GM13976 (cell line): ENCODE measurements around the gene QRFP.

ENCODE experiments used
- DNase-seq: peaks from one replicate; pipeline ENCODE4 v3.0.0; 2012; ENCODE audit warnings: low spot score
- in situ Hi-C: fragments of 300-500 bp; cut with MboI; formaldehyde crosslinking; loops from one replicate; pipeline ENCODE4 v1.12.0; 2022; ENCODE audit warnings: low sequenced_read_pairs, mixed read lengths, inconsistent platforms; ENCODE audit not compliant: unreplicated experiment
- TF ChIP-seq, protein P1 (sequence below): IDR thresholded peaks from 2 replicates; pipeline ENCODE4 v1.5.1; 2012; ENCODE audit warnings: borderline replicate concordance, mild to moderate bottlenecking; ENCODE audit not compliant: insufficient read depth; ENCODE audit errors: extremely low read depth, missing control alignments, control extremely low read depth

QRFP gene

DNA sequence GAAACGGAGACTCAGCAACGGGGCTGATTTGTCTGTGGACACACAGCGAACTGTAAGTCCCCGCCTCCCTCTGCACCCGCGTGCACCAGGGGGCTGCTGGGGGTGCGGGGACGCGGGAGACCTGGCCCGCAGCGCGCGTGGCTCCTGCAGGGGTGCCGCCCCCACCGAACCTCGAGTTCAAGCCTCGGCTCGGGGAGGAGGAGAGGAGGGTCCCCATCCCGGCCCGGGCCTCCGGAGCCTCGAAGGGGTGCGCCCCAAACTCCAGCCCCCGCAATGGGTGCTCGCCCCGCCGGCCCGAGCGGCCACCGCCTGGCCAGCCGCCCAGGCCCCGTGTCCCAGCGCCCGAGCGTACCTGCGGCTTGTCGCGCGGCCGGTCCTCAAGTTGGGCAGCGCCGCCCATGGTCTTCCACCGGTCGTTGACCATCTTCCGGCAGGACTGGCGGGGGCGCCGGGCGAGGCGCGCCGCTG, 41.6 kb upstream of the QRFP start:
- DNase-seq = no peak
- in situ Hi-C loops = loop anchor here (10.0 kb wide), 1 partner anchor 63 kb away; no protein-coding TSS in a partner anchor
- TF ChIP-seq, protein P1, sequence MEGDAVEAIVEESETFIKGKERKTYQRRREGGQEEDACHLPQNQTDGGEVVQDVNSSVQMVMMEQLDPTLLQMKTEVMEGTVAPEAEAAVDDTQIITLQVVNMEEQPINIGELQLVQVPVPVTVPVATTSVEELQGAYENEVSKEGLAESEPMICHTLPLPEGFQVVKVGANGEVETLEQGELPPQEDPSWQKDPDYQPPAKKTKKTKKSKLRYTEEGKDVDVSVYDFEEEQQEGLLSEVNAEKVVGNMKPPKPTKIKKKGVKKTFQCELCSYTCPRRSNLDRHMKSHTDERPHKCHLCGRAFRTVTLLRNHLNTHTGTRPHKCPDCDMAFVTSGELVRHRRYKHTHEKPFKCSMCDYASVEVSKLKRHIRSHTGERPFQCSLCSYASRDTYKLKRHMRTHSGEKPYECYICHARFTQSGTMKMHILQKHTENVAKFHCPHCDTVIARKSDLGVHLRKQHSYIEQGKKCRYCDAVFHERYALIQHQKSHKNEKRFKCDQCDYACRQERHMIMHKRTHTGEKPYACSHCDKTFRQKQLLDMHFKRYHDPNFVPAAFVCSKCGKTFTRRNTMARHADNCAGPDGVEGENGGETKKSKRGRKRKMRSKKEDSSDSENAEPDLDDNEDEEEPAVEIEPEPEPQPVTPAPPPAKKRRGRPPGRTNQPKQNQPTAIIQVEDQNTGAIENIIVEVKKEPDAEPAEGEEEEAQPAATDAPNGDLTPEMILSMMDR = no peak

DNA sequence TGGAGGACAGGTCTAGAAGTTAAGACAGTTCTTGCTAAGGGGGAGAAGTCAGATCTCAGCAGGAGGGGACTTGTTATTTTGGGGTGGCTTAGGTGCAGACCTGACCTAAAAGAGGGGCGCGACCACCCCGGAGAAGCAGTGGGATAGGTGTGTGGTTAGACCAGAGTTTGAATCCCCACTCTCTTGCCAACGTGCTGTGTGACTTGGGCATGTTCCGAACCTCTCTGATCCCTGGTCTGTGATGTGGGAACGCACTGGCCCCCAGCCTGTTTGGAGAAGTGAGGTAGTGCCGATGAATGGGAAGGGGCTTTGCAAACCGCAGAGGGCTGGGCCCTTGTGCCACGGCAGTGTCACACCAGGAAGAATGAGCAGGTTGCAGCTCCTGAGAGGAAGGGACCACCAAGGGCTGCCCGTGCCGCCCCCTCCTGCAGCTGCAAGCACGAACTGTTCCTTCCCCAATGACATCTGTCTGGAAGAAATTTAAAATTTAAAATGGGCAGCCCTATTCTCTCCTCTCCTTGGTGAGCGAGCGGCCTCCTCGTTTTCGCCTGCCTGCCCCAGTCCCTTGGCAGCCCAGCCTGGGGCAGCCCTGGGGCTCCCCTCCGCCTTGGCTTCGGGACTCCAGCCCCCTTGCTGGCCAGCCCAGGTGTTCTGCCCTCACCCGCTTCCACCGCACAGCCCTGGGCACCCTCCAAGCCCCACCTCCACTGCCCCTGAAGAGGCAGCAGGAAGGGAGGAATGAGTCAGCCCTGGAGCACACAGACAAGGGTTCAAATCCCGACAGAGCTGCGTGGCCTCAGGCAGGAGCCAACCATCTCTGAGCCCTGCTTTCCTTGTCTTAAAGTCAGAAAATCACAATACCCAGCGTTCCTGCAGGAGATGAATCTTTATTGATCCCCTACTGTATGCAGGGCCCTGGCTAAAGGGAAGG, 40.8 kb upstream of the QRFP start:
- TF ChIP-seq, protein P1 = no peak
- no peak for DNase-seq
- in situ Hi-C loops = loop anchor here (10.0 kb wide), 1 partner anchor 63 kb away; no protein-coding TSS in a partner anchor

DNA sequence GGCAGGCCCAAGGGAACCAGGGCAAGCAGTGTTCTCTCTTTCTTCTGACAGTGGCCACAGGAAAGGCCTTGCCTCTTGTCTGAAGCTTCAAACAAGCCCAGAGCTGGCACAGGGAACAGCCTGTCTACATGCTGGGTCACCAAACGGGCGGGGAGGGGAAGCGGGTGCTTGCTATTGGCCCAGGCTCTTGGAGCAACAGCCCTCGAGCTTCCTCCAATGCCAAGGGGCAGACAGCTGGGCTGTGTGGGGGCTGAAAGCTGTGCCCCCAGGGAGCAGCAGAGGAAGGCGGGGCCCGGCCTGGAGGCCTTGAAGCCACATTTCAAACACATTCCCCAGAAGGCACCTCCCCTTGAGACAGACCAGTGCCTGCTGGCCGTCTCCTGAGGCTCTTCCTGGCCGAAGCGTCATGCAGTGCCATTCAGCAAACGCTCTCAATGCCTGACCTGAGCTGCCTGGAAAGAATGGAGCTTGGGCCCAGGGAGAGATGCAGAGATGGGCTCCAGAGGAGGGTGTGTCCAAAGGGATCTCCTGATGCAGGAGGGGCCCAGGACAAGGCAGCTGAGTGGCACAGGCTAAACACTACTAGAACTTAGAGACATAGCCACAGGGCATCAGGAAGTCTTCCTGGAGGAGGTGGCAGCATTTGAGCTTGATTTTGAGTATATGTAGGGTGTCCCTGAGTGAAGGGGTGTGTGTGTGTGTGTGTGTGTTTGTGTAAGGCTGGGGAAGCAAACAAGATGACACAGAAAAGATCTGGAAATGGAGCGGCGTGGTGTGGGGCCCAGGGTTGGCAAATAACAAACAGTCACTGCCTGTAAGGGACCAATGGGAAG, 39.9 kb upstream of the QRFP start:
- in situ Hi-C loops = loop anchor here (10.0 kb wide), 1 partner anchor 62 kb away; no protein-coding TSS in a partner anchor
- TF ChIP-seq, protein P1 = no peak

GRCh38 chr9:130935648-130936271, 39.1 kb upstream of the QRFP start:
- TF ChIP-seq, protein P1 = no peak
- DNase-seq = no peak
- in situ Hi-C loops = loop anchor here (10.0 kb wide), 1 partner anchor 61 kb away; no protein-coding TSS in a partner anchor

More for the DNA sequence above, 39.9 kb upstream of the QRFP start:
- no peak for DNase-seq

- in situ Hi-C loops = loop anchor here (10.0 kb wide), 1 partner anchor 60 kb away; no protein-coding TSS in a partner anchor
- no peak for DNase-seq
- TF ChIP-seq, protein P1 = no peak
These were observed 38.4 kb upstream of the QRFP start for GRCh38 chr9:130934702-130935647.
